ENCODE measurements around the gene NPTN.
"Not testable (repeated sequence)": the region's sequence is repeated elsewhere in the genome, so short reads cannot be mapped to it uniquely, and the experiment has no call there.

The NPTN gene

DNA sequence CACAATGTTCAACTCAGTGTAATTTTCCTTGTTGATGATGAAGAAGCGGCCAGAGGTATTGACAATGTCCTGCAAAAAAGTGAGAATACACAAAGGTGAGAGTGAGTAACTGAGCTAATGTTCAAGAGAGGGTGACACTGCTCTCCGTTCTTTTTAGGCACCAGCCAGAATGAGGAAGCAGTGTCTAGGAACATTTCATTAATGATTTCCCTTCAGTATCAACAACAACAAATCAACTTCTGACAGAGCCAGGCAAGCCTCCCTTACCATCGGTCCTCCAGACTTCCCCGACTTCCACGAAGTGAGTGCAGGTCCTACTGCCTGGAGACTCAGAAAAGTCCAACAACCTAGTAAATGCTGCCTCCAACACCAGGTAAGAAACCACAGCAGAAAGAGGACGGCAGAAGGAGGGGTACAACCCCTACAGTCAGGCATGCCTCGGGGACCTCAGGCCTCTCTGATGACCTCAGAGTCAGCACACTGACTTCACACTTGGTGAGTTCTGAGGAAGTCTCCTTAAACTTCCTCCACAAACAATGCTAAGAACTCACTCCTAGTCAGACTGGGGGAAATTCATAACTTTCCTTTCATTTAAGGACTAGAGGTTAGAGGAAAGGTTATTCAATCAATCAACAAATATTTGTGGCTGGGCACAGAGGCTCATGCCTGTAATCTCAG lies 62.7 kb downstream of the NPTN start:
- DNase-seq (ENCODE audit: low read depth) = no peak

GRCh38 chr15:73569361-73569760 lies 63.8 kb downstream of the NPTN start:
- no peak for DNase-seq (ENCODE audit: low read depth)

GRCh38 chr15:73568564-73569280 lies 64.5 kb downstream of the NPTN start:
- no peak for DNase-seq (ENCODE audit: low read depth)

GRCh38 chr15:73567020-73567419 lies 66.2 kb downstream of the NPTN start:
- DNase-seq (ENCODE audit: low read depth) = no peak

DNA sequence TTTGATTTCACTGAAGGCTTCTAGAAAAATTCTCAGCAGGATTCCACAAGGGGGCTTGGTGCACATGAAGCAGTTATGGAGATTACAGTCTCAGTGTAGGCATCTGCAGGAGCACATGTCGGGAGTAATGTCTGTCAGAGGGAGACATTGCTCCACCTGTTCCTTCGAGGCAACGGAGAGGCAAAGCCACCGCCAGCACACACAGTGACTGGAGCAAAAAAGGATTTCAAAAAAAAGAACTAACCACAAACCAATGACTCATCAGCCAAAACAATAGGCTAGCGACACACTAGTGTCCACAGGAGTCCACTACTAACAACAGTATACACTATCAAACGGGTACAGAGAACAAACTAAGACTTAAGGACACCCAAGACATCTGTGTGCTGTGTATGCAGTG lies 68.9 kb downstream of the NPTN start:
- no peak for DNase-seq (ENCODE audit: low read depth)

DNA sequence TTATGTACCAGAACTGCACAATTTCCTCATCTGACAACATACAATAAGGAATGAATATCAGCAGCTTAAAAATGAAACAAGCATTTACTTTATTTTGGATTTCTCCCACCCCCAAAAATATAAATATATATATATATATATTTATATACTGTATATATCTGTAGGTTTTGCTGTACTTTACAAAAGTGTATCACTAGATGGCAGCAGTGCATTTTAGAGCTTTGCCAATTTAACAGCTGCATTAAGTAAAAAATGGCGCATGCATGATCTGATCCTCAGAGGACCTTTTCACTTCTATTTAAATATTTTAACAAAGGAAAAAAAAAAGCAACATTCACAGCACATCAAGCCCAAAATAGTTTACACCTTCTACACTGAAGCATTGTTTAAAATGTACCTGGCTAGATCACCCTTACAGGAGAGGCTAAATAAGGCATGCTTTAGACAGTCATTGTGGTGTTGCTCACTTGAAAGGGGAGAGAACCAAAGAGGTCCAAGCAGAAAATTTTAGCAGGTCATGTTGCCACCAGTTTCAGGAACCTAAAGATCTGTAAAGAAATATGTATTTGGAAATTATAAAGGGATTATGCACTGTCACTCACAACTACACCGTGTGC lies 72.6 kb downstream of the NPTN start:
- no peak for DNase-seq (ENCODE audit: low read depth)

DNA sequence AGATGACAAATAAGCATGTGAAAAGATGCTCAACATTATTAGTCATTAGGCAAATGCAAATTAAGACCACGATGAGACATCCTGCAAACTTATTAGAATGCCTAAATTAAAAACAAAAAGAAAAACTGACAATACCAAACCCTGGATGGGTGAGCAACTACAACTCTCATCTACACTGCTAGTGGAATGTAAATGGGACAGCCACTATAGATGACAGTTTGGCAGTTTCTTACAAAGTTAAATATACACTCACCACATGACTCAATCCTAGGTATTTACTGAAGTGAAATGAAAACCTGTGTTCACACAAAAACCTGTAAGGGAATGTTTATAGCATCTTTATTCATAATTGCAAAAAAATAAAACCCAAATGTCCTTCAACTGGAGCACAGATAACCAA lies 74.7 kb downstream of the NPTN start:
- DNase-seq (ENCODE audit: low read depth) = no peak

DNA sequence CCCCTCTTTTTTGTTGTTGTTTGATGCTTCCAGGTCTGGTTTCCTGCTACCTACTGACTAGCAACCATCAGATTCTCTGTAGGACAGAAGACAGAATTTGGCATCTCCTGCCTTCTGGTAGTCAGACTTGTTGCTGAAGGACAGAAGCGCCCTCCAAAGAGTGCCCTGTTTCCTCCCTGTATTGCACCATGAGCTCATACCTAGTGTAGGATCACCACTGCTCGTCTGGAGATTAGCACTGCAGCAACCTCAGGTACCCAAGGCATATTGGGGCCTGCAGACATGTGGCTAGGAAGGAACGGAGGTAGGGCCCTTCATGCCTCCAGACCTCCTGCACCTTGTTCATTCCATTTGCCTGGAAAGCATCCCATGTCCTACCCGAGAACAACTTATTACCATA lies 78.1 kb downstream of the NPTN start:
- DNase-seq (ENCODE audit: low read depth) = no peak

DNA sequence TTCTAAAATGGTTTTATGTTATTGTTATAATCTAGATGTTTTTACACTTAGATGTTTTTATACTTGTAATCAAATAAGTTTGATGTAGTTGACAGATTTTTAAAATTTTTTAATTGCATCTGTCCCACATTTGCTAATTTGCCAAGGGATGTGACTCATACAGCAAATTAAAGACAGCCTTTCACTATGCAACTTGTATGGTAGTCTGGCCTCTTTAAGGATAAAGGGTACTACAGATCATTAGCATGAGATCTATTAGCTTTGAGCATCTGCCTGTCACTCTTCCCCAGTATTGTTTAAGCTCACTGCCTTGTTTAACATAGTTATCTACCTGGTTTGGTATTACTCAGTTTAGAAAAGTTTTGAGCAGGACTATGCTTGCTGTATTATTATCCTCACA lies 83.0 kb downstream of the NPTN start:
- DNase-seq (ENCODE audit: low read depth) = no peak

GRCh38 chr15:73548925-73549324 lies 84.3 kb downstream of the NPTN start:
- DNase-seq (ENCODE audit: low read depth) = not testable (repeated sequence)

DNA sequence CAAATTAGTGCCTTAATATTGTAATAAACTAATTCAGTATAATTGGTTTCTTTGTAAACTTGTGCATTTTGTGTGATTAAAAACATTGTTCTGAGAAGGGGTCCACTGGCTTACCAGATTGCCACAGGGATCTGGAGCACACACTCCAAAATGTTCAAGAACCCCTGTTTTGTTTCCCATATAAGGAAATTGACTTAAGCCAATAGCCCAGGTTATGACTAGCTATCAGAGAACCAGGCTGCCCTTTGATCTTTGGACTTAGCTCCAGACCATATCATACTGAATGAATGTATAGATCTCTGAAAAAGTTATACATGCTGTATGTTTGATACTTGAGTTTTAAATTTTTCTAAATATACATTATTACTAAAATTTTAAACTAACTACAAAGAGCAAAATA lies 91.7 kb downstream of the NPTN start:
- no peak for DNase-seq (ENCODE audit: low read depth)

- no peak for DNase-seq (ENCODE audit: low read depth)
Measured at GRCh38 chr15:73540161-73540560, 93.0 kb downstream of the NPTN start.

DNA sequence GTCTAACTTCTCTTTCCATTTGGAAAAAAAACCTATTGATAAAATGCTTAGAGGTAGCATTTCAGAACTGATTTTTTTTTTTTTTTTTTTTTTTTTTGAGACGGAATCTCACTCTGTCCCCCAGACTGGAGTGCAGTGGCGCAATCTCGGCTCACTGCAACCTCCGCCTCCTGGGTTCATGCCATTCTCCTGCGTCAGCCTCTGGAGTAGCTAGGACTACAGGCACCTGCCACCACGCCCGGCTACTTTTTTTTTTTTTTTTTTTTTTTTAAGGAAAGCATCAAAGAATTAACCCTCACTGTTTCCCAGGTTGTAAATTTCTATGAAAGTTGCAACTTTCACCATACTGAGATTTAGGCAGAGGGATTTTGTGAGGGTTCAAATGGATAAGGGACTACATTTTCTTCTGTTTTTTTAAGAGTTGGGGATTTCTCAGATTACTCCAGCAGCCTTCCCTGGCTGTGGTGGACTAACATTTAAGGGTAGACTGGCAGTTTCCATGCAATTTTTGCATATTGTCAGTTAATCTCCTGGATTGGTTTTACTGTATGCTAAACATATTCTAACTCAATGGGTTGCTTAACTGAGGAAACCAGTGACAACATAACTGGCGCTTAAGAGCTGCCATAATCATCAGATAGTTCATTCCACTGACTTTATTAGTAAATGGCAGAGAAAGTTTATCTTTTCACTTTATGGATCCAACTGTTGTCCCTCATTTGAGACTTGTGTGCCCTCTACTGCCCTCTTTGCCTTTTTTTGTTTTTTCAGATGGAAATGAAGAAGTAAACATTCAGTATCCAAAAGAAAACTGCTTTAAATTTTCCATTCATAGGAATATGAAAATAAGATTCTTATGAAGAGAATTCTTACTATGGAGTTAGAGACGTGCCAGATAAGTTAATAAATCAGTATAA lies 93.7 kb downstream of the NPTN start:
- no peak for DNase-seq (ENCODE audit: low read depth)

DNA sequence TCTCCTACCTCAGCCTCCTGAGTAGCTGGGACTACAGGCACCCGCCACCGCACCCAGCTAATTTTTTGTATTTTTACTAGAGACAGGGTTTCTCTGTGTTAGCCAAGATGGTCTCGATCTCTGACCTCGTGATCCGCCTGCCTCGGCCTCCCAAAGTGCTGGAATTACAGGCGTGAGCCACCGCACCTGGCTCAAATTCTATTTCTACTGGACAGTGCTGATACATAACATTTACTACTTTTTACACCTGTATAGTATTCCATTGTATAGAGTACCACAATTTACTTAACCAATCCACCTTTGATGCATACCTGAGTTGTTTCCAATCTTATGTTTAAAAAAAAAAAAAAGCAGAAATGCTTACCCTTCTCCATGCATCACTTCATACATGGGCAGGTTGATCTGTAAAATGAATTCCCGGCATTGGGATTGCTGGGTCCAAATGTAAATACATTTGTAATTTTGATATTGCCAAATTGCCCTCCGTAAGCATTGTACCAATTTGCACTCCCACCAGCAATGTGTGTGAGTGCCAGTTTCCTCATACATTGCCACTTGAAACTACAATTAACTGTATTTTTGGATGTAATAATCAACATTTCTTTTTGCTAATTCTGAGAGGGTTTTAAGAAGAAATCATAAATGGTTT lies 94.5 kb downstream of the NPTN start:
- DNase-seq (ENCODE audit: low read depth) = no peak

DNA sequence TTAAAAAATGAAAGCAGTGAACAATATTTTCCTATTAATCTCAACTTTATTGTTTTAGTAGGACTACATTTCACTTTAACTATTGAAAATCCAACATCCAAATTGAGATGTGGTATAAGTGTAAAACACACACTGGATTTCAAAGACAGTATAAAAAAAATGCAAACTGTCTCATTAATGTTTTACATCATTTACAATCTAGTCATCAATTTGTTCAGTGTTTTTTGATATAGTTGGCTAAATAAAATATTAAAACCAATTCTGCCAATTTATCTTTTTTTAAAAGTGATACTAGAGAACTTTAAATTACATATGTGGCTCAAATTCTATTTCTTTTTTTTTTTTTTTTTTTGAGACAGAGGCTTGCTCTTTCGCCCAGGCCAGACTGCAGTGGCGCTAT lies 95.1 kb downstream of the NPTN start:
- no peak for DNase-seq (ENCODE audit: low read depth)

- DNase-seq (ENCODE audit: low read depth) = no peak
Measured at GRCh38 chr15:73530649-73531048, 102.5 kb downstream of the NPTN start.

DNA sequence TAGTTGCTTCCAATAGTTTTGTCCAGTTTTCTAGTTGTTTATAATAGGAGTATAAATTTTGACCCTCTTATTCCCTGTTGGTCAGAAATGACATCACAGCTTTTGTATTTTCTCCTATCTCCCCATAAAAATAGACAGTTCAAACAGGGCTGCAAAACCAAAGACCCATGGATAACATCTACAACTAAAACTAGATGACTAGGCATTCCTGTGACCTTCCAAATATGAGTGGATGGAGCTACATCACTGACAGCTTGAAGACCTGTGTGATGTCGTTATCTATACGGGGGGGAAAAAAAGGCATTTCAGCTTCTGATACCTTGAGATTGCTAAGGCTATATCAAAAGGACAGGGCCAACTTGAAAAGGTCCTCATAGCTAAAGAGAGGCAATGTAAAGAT lies 105.6 kb downstream of the NPTN start:
- no peak for DNase-seq (ENCODE audit: low read depth)

GRCh38 chr15:73524919-73525318 lies 108.3 kb downstream of the NPTN start:
- DNase-seq (ENCODE audit: low read depth) = no peak

- DNase-seq (ENCODE audit: low read depth) = no peak
Measured at GRCh38 chr15:73522011-73522410, 111.2 kb downstream of the NPTN start.

DNA sequence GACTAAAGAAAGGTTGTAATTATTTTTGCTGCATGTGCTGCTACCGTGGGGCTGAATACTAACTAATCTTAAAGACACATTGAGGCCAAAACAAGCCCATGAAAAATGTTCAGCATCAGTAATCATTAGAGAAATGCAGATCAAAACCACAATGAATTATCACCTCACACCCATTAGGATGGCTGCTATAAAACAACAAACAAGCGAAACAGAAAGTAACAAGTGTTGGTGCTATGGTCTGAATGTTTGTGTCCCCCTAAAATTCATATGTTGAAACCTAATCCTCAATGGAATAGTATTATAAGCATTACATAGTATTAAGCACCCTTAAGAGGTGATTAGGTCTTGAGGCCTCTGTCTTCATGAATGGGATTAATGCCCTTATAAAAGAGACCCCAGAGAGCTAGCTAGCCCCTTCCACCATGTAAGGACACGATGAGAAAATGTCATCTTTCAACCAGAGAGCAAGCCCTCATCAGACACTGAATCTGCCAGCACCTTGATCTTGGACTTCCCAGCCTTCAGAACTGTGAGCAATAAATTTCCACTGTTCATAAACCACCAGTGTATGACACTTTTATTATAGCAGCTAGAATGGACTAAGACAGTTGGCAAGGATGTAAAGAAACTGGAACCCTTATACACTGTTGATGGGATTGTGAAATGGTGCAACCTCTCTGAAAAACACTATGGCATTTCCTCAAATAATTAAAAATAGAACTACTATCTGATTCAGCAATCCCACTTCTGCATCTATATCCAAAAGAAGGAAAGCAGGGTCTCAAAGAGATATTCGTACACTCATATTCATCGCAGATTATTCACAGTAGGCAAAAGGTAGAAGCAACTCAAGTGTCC lies 114.1 kb downstream of the NPTN start:
- no peak for DNase-seq (ENCODE audit: low read depth)
